Activated CD4-positive, alpha-beta T cell treated with anti-CD3 and anti-CD28 coated beads, Interleukin-2, amount 50 U/mL, for 1 hour (primary cell): ENCODE measurements around the gene NINJ2.

Experiments
- DNase-seq: peaks from one replicate; pipeline ENCODE4 v3.0.0-alpha.2; 2020

NINJ2 gene

DNA sequence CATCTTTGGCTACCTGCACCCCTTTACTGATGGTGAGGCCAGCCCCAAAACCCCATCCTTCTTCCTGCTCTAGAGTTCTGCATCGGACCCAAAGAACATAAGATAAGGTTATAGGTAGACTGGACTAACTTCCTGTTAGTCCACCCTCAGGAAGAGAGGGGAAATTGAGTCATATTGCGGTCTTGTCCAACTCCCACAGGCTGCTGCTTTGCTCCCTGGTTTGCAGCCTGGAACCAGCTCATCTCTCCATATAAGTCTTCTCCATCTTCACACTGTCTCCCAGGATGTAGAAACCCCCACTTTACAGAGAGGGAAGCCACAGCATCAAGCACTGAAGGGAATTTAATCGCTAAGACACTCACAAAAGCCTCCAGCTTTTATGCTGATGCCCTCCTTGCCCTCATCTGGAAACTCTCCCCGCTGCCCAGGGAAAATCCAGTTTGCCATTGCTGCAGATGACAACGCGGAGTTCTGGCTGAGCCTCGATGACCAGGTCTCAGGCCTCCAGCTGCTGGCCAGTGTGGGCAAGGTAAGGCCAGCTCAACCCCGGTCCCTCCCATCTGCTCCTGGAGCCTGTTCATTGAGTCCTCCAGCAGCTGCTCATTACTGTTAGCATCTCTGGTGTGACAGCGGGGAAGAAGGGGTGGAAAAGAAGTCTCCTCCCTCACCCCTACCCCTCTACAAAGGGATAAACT, 118.2 kb downstream of the NINJ2 start:
- no peak for DNase-seq

DNA sequence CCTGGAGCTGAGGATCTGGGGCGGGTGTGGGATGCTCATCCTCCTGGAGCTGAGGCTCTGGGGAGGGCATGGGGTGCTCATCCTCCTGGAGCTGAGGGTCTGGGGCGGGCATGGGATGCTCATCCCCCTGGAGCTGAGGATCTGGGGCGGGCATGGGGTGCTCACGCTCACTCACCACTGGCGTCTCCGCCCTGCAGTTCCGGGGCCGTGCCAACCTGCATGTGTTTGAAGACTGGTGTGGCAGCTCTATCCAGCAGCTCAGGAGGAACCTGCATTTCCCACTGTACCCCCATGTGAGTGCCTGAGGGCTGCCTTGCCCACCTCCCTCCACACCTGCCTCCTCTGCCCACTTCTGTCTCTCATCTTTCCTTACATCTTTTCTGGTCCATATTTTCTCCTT, 119.1 kb downstream of the NINJ2 start:
- no peak for DNase-seq

DNA sequence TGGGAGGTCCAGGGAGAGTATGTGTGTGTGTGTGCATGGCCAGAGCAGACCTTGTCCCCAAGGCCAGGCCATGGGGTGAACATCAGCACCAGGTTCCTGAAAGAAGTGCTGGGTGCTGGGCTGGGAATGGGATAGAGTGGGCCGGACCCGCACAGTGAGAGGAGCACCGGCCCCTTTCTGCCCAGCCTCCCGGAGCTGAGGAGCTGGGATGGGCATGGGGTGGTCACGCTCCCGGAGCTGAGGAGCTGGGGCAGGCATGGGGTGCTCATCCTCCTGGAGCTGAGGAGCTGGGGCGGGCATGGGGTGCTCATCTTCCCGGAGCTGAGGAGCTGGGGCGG, 120.2 kb downstream of the NINJ2 start:
- no peak for DNase-seq

DNA sequence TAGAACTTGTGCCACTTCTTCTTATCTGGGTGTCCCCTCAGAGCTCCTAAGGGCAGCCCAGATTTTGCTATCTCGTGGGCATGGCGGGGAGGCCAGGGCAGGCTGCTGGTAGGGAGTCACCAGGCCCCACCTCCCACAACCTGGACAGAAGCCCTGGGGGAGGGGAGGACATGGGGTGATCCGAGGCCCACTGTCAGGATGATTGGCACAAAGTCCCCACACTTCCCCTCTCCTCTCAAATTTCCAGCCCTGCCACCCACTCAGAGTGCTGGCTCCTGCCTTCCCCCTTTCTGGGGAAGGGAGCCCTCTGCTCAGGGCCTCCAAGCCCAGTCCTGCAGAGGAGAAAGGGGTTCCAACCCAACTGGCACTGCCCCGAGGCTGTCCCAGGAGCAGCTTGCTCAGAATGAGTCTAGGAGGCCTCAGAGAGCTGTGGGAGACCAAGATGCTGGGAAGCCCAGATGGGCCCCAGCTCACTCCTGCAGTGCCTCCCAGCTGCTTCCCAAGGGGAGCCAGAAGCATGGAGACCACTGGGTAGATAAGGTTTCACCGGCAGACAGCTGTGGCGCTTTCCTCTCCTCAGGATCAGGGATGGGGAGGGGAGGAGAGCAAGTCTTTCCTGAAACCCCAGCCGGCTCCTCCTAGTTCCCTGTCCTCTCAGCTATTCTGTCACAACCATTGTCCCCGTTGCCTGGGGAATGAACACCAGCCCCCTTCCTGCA, 120.7 kb downstream of the NINJ2 start:
- DNase-seq: no peak

DNA sequence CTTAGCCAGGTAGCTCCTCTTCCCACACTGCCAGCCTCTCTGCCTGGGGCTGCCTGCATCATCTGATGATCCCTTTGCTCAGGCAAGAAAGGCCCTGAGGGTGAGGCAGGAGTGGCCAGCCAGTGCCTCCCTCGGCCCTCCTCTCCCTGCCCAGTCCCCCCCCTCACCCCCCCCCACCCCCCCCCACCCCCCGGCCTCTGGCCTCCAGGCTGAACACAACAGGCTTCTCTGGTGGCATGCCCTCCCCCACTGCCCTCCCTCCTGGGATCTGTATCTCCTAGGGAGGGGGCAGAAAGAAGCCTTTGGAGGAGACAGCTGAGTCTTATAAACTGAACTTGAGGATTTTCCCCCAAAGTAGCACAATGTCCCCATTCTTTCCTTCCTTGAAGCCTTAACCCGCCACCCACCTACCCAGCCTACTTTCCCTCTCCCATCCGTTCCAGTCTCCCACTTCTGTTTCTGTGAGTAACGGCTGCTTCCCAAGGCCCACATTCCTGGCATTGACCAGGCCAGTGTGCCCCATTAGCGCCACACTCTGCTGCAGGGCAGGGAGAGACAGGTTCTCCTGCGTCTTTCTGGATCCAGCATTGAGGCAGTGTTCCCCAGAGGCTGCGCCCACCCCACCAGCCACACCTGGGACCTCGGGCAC, 121.4 kb downstream of the NINJ2 start:
- DNase-seq: no peak

GRCh38 chr12:539540-540310, 123.5 kb downstream of the NINJ2 start:
- DNase-seq: no peak

GRCh38 chr12:538731-539539, 124.3 kb downstream of the NINJ2 start:
- DNase-seq: peak; percentile 39

DNA sequence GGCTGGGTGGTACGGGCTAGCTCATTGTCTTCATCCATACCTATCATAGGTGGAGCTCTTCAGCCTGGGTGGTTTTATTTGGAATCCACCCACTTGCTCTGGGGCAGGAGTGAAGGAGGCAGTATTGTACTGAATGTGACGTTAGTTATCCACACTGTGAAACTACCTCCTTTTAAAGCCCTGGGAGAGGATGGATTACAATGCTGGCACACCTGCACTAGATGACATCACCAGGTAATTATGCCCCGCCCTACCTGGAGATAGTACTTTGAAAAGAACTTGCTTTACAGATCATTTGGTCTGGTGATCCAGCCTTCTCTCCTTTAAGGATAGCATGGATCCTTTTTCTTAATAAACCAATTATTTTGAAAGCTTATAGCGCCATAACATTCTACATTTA, 125.5 kb downstream of the NINJ2 start:
- no peak for DNase-seq

DNA sequence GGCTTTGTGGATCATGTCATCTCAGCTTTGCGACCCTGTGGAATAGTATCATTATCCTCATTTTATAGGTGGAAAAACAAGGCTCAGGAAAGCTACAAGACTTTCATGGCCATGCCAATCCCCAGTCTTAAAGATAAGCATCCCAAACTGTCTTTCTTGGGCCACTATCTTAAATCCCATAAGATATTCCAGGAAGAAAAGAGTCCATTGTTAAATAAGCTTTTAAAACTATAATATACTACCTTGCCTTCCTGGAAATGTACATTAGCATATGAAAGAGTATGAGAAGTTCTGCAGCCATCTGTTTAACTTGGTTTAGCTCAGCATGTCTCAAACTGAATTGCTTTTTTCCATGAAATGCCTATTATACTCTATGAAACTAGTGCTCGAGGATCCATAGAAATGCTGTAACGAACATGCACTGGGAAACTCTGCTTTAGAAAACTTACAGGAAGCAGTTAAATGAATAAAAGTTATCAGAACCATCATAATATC, 126.4 kb downstream of the NINJ2 start:
- no peak for DNase-seq

GRCh38 chr12:535396-535795, 127.8 kb downstream of the NINJ2 start:
- DNase-seq: no peak

DNA sequence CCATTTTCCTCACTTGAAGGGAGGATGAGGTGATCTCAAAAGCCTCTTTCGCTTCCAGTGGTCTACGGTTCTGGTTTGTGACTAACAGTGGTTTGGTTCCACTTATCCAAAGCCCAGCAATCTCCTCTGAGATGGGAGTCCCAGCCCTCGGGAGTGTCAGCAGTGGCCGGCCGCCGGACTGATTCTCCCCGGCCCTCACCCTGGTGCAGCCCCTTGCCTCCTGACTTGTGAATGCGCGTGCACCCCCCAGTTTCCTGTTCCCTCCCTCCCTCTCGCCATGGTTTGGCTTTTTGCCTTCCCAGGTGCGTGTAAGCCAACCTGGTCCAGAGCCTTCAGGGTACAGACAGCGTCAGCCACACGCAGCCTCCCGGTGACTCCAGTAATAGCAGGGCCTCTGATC, 129.0 kb downstream of the NINJ2 start:
- no peak for DNase-seq

DNA sequence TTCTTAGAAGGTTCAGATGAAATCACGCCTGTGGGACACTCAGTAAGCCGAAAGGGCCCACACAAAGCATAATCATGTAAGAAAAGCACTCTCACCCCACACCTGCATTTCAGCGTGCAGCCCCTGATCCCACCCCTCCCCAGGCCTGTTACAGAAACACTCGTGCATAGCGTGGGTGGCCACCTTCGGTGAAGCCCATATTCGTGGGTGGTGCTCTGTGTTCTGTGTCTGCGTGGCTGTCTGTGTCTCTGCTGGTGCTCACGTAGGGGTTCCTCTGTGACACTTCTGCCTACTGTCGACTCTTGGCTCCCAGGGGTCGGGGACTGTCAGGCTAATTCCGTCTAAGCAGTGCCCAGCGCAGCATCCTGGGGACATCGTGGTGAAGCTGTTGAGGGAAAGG, 129.5 kb downstream of the NINJ2 start:
- DNase-seq: no peak

GRCh38 chr12:532908-533565, 130.2 kb downstream of the NINJ2 start:
- no peak for DNase-seq

- no peak for DNase-seq
Observed at GRCh38 chr12:531951-532585, 131.2 kb downstream of the NINJ2 start.

- no peak for DNase-seq
Observed at GRCh38 chr12:530821-531220, 132.4 kb downstream of the NINJ2 start.

GRCh38 chr12:530308-530707, 132.9 kb downstream of the NINJ2 start:
- no peak for DNase-seq

DNA sequence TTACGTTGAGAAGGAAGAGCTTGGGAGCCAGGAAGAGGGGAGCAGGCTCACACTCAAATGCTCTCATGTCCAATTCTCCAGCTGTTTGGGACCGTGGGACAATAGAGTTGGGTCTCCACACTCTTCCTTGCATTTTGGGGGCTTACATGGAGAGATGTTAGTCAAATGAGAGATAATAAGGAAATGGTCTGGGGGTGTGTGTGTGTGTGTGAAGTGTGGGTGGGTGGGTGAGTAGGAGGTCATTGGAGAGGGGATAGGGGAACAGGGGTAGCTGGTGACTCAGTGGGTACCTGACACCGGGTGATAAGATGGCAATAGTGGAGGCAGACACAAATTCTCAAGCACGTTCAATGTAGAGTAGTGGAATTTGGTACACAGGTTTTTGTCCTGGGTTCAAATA, 135.5 kb downstream of the NINJ2 start:
- DNase-seq: no peak

GRCh38 chr12:527241-527640, 136.0 kb downstream of the NINJ2 start:
- DNase-seq: no peak

- no peak for DNase-seq
Observed at GRCh38 chr12:526089-526488, 137.2 kb downstream of the NINJ2 start.

DNA sequence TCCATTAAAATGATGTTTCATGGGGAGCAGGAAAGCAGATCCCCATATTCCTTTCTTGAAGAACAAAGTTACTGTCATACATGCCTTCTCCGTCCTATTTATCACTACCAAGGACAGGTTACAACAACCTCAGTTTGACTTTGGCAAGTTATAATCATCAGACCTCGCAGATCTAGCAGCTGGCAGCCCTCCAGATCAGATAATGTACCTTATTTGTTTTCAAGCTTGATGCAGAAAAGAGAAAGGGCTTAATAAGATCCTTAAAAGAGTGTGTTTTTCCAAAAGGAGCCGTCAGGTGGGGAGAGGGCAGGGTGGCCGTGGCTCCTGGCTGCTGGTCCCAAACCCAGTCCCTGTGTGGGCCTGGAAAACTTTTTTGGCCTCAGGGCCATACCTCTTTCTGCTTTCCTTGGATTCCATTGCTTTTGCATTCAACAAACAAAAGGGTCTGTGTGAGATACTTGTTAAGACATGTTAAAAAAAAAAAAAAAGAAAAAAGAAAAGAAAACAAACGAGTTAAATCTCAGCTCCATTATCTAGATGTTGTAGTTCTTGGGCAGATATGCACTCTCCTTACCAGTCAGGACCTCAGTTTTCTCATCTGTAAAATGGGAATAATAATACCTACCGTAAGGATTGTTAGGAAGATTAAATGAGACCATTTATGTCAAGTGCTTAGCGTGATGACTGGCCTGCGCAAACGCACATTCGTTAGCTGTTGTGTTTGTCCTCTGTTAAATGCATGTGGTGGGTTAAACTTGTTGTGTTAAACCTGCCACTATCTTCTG, 138.9 kb downstream of the NINJ2 start:
- DNase-seq: no peak
